ENCODE results near the gene TAC3.

GRCh38 chr12:57044889-57045288, 28.6 kb upstream of the TAC3 start:
- TF ChIP-seq, protein P1, sequence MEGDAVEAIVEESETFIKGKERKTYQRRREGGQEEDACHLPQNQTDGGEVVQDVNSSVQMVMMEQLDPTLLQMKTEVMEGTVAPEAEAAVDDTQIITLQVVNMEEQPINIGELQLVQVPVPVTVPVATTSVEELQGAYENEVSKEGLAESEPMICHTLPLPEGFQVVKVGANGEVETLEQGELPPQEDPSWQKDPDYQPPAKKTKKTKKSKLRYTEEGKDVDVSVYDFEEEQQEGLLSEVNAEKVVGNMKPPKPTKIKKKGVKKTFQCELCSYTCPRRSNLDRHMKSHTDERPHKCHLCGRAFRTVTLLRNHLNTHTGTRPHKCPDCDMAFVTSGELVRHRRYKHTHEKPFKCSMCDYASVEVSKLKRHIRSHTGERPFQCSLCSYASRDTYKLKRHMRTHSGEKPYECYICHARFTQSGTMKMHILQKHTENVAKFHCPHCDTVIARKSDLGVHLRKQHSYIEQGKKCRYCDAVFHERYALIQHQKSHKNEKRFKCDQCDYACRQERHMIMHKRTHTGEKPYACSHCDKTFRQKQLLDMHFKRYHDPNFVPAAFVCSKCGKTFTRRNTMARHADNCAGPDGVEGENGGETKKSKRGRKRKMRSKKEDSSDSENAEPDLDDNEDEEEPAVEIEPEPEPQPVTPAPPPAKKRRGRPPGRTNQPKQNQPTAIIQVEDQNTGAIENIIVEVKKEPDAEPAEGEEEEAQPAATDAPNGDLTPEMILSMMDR (conservative IDR thresholded peaks at IDR 0.05; ENCODE audit: low read length): no peak
- TF ChIP-seq EZH2phosphoT487 (IDR thresholded peaks at IDR 0.05; ENCODE audit: borderline replicate concordance, low read depth, low read length): no peak

All from OCI-LY7 (cell line).